22Rv1 (cell line): Measurements from ENCODE around the gene DNAJB14.

Source experiments
- ZFX ChIP-seq: fragments of 450-650 bp; IDR thresholded peaks from 2 replicates; pipeline ENCODE4 v1.6.1; 2017; ENCODE audit warnings: antibody characterized with exemption, borderline replicate concordance
- TF ChIP-seq, protein P1 (sequence below): fragments of 450-650 bp; IDR thresholded peaks from 2 replicates; pipeline ENCODE4 v1.5.1; 2017; ENCODE audit warnings: mild to moderate bottlenecking

GRCh38 chr4:99848591-99849001, 97.8 kb downstream of the DNAJB14 start:
- TF ChIP-seq, protein P1, sequence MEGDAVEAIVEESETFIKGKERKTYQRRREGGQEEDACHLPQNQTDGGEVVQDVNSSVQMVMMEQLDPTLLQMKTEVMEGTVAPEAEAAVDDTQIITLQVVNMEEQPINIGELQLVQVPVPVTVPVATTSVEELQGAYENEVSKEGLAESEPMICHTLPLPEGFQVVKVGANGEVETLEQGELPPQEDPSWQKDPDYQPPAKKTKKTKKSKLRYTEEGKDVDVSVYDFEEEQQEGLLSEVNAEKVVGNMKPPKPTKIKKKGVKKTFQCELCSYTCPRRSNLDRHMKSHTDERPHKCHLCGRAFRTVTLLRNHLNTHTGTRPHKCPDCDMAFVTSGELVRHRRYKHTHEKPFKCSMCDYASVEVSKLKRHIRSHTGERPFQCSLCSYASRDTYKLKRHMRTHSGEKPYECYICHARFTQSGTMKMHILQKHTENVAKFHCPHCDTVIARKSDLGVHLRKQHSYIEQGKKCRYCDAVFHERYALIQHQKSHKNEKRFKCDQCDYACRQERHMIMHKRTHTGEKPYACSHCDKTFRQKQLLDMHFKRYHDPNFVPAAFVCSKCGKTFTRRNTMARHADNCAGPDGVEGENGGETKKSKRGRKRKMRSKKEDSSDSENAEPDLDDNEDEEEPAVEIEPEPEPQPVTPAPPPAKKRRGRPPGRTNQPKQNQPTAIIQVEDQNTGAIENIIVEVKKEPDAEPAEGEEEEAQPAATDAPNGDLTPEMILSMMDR, result no peak
- TF ChIP-seq ZFX, result no peak
